ENCODE data around the gene FHAD1. TPM values are rescaled to one million over a fixed set of nuclear protein-coding genes. Genes with fewer than 3 reads are reported as not detected.

FHAD1 gene
- total and polyA plus RNA-seq, 10 of the 15 experiments (the other 5 are each of a cell fraction or from before 2014, with no cell fraction given), result 0.09 to 1.0 (median 0.32) TPM; not detected in 2

- H3K27ac ChIP-seq (ENCODE audit: control insufficient read depth, insufficient read depth), result no peak overlapping the region
- H3K79me2 ChIP-seq (ENCODE audit: control insufficient read depth, insufficient read depth, low read length), result no peaks in the 10 kb centered on the region
- intact Hi-C loops (cut with micrococcal nuclease; ENCODE audit: unreplicated experiment), result no loop called here
- in situ Hi-C loops (cut with MboI), result no loop called here
- no peak overlapping the region for H3K4me2 ChIP-seq (ENCODE audit: control insufficient read depth, insufficient read depth)
- POLR2A ChIA-PET, result interaction anchor here (1.5 kb wide), 1 partner anchor 8 kb away, joined by 3 read pairs; no protein-coding TSS in a partner anchor
- no peak overlapping the region for H3K9ac ChIP-seq (ENCODE audit: control insufficient read depth, insufficient read depth, low read length)
- no peak overlapping the region for H2AFZ ChIP-seq (ENCODE audit: control insufficient read depth, low read depth, low read length)
- BruUV-seq (replicated peaks), result no TSS peak
- DNase-seq (ENCODE audit: low read depth, low spot score) (no peak), FAIRE-seq (no peak), ATAC-seq (no peak)
- CTCF ChIA-PET, result interaction anchor here (0.8 to 1.0 kb wide), 2 partner anchors 39 to 50 kb away, joined by 3 to 4 read pairs; no protein-coding TSS in a partner anchor
- 29% methylated on average over 4 of the region's 4 CpGs for WGBS (ENCODE audit: insufficient coverage, insufficient replicate concordance, low lambda C conversion rate, missing lambda C conversion rate)
- H3K4me3 ChIP-seq, result no peak overlapping the region
- no peaks in the 10 kb centered on the region for H3K27me3 ChIP-seq (replicated peaks in 1 of 2; ENCODE audit: control insufficient read depth in 2 of 2, insufficient read depth in 2 of 2, low read length in 1 of 2)
- SMC1A ChIA-PET (ENCODE audit: uncharacterized antibody, unreplicated experiment), result interaction anchor here (1.2 to 1.8 kb wide), 3 partner anchors 9 to 50 kb away, joined by 4 to 6 read pairs (median 5); no protein-coding TSS in a partner anchor
- H4K20me1 ChIP-seq (ENCODE audit: control insufficient read depth, insufficient read depth), result no peaks in the 10 kb centered on the region
- H3K9me3 ChIP-seq (replicated peaks; ENCODE audit: control insufficient read depth, insufficient read depth, low read length), result no peaks in the 10 kb centered on the region
- no peaks in the 10 kb centered on the region for H3K4me1 ChIP-seq (ENCODE audit: control insufficient read depth, insufficient read depth, low read length)
- RAD21 ChIA-PET (ENCODE audit: unreplicated experiment), result interaction anchor here (1.0 to 1.5 kb wide), 3 partner anchors 26 to 70 kb away, joined by 3 to 5 read pairs (median 3); no protein-coding TSS in a partner anchor
- peaks cover 0 to 2% of the 10 kb centered on the region in 2 experiments; a peak in 1 of 4 replicates for H3K36me3 ChIP-seq (ENCODE audit: control insufficient read depth in 2 of 2, insufficient read depth in 2 of 2, low read length in 1 of 2)
- TF ChIP-seq, protein P1, sequence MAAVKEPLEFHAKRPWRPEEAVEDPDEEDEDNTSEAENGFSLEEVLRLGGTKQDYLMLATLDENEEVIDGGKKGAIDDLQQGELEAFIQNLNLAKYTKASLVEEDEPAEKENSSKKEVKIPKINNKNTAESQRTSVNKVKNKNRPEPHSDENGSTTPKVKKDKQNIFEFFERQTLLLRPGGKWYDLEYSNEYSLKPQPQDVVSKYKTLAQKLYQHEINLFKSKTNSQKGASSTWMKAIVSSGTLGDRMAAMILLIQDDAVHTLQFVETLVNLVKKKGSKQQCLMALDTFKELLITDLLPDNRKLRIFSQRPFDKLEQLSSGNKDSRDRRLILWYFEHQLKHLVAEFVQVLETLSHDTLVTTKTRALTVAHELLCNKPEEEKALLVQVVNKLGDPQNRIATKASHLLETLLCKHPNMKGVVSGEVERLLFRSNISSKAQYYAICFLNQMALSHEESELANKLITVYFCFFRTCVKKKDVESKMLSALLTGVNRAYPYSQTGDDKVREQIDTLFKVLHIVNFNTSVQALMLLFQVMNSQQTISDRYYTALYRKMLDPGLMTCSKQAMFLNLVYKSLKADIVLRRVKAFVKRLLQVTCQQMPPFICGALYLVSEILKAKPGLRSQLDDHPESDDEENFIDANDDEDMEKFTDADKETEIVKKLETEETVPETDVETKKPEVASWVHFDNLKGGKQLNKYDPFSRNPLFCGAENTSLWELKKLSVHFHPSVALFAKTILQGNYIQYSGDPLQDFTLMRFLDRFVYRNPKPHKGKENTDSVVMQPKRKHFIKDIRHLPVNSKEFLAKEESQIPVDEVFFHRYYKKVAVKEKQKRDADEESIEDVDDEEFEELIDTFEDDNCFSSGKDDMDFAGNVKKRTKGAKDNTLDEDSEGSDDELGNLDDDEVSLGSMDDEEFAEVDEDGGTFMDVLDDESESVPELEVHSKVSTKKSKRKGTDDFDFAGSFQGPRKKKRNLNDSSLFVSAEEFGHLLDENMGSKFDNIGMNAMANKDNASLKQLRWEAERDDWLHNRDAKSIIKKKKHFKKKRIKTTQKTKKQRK (IDR thresholded peaks at IDR 0.05; ENCODE audit: low read depth, low read length), result no peak
- TF ChIP-seq NBN (IDR thresholded peaks at IDR 0.05), result no peak
- no peak for TF ChIP-seq ZNF207 (IDR thresholded peaks at IDR 0.05; ENCODE audit: borderline replicate concordance)
- TF ChIP-seq ZNF24 (IDR thresholded peaks at IDR 0.05), result no peak
- no peak for TF ChIP-seq CHD4 (IDR thresholded peaks at IDR 0.05)
- TF ChIP-seq, protein P2, sequence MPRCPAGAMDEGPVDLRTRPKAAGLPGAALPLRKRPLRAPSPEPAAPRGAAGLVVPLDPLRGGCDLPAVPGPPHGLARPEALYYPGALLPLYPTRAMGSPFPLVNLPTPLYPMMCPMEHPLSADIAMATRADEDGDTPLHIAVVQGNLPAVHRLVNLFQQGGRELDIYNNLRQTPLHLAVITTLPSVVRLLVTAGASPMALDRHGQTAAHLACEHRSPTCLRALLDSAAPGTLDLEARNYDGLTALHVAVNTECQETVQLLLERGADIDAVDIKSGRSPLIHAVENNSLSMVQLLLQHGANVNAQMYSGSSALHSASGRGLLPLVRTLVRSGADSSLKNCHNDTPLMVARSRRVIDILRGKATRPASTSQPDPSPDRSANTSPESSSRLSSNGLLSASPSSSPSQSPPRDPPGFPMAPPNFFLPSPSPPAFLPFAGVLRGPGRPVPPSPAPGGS (IDR thresholded peaks at IDR 0.05; ENCODE audit: borderline replicate concordance, insufficient read depth, low read depth, low read length, poor library complexity, severe bottlenecking), result no peak
- TF ChIP-seq YBX1 (IDR thresholded peaks at IDR 0.05), result no peak
- TF ChIP-seq BCL11A (IDR thresholded peaks at IDR 0.05; ENCODE audit: low read depth, low read length), result no peak
- TF ChIP-seq, protein P3, sequence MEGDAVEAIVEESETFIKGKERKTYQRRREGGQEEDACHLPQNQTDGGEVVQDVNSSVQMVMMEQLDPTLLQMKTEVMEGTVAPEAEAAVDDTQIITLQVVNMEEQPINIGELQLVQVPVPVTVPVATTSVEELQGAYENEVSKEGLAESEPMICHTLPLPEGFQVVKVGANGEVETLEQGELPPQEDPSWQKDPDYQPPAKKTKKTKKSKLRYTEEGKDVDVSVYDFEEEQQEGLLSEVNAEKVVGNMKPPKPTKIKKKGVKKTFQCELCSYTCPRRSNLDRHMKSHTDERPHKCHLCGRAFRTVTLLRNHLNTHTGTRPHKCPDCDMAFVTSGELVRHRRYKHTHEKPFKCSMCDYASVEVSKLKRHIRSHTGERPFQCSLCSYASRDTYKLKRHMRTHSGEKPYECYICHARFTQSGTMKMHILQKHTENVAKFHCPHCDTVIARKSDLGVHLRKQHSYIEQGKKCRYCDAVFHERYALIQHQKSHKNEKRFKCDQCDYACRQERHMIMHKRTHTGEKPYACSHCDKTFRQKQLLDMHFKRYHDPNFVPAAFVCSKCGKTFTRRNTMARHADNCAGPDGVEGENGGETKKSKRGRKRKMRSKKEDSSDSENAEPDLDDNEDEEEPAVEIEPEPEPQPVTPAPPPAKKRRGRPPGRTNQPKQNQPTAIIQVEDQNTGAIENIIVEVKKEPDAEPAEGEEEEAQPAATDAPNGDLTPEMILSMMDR (IDR thresholded peaks at IDR 0.05 in 2 of 3, conservative IDR thresholded peaks at IDR 0.05 in 1 of 3; ENCODE audit: control insufficient read depth in 2 of 3, extremely low read depth in 1 of 3, insufficient read depth in 1 of 3, low read depth in 3 of 3, low read length in 3 of 3), result no peak
- TF ChIP-seq, protein P4, sequence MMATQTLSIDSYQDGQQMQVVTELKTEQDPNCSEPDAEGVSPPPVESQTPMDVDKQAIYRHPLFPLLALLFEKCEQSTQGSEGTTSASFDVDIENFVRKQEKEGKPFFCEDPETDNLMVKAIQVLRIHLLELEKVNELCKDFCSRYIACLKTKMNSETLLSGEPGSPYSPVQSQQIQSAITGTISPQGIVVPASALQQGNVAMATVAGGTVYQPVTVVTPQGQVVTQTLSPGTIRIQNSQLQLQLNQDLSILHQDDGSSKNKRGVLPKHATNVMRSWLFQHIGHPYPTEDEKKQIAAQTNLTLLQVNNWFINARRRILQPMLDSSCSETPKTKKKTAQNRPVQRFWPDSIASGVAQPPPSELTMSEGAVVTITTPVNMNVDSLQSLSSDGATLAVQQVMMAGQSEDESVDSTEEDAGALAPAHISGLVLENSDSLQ (IDR thresholded peaks at IDR 0.05), result no peak
- TF ChIP-seq, protein P5, sequence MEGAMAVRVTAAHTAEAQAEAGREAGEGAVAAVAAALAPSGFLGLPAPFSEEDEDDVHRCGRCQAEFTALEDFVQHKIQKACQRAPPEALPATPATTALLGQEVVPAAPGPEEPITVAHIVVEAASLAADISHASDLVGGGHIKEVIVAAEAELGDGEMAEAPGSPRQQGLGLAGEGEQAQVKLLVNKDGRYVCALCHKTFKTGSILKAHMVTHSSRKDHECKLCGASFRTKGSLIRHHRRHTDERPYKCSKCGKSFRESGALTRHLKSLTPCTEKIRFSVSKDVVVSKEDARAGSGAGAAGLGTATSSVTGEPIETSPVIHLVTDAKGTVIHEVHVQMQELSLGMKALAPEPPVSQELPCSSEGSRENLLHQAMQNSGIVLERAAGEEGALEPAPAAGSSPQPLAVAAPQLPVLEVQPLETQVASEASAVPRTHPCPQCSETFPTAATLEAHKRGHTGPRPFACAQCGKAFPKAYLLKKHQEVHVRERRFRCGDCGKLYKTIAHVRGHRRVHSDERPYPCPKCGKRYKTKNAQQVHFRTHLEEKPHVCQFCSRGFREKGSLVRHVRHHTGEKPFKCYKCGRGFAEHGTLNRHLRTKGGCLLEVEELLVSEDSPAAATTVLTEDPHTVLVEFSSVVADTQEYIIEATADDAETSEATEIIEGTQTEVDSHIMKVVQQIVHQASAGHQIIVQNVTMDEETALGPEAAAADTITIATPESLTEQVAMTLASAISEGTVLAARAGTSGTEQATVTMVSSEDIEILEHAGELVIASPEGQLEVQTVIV (IDR thresholded peaks at IDR 0.05; ENCODE audit: borderline replicate concordance, partially characterized antibody), result no peak
- no peak for TF ChIP-seq SRF (IDR thresholded peaks at IDR 0.05; ENCODE audit: low read depth in 2 of 2, low read length in 2 of 2)
Observed at GRCh38 chr1:15222653-15223303, 24.2 kb upstream of the FHAD1 start.
